ENCODE data around the gene ARHGEF4.

Gene ARHGEF4

GRCh38 chr2:131040661-131041401 lies 204.1 kb downstream of the ARHGEF4 start:
- peak overlapping the region; percentile 31 for H3K27ac ChIP-seq (ENCODE audit: low read depth, low read length)
- no peak overlapping the region for H3K4me3 ChIP-seq (ENCODE audit: low read depth in 1 of 2, low read length in 2 of 2)
- H3K9me3 ChIP-seq (ENCODE audit: low read length) = no peaks in the 10 kb centered on the region
- H3K4me1 ChIP-seq (ENCODE audit: insufficient read depth, low read length) = peaks cover 19% of the 10 kb centered on the region
- no peak overlapping the region for H3K9ac ChIP-seq (ENCODE audit: low read length)
- H3K27me3 ChIP-seq (ENCODE audit: control insufficient read depth in 1 of 2, insufficient read depth in 2 of 2, low read length in 2 of 2) = no peaks in the 10 kb centered on the region
- no peaks in the 10 kb centered on the region for H3K36me3 ChIP-seq (ENCODE audit: insufficient read depth, low read length)

- Histone ChIP-seq H3K9me3 (ENCODE audit: low read length) (no peaks in the 10 kb centered on the region), H3K9ac (ENCODE audit: low read length) (no peak overlapping the region), H3K36me3 (ENCODE audit: insufficient read depth, low read length) (no peaks in the 10 kb centered on the region), H3K4me3 (ENCODE audit: low read depth in 1 of 2, low read length in 2 of 2) (no peak overlapping the region), H3K27me3 (ENCODE audit: control insufficient read depth in 1 of 2, insufficient read depth in 2 of 2, low read length in 2 of 2) (no peaks in the 10 kb centered on the region), H3K4me1 (ENCODE audit: insufficient read depth, low read length) (peaks cover 14% of the 10 kb centered on the region), H3K27ac (ENCODE audit: low read depth, low read length) (peak overlapping the region; percentile 31)
Measured at GRCh38 chr2:131041402-131042147, 204.9 kb downstream of the ARHGEF4 start.

- Histone ChIP-seq H3K4me1 (ENCODE audit: insufficient read depth, low read length) (peaks cover 14% of the 10 kb centered on the region), H3K27me3 (ENCODE audit: control insufficient read depth in 1 of 2, insufficient read depth in 2 of 2, low read length in 2 of 2) (no peaks in the 10 kb centered on the region), H3K36me3 (ENCODE audit: insufficient read depth, low read length) (peaks cover 3% of the 10 kb centered on the region), H3K9me3 (ENCODE audit: low read length) (no peaks in the 10 kb centered on the region), H3K4me3 (ENCODE audit: low read depth in 1 of 2, low read length in 2 of 2) (no peak overlapping the region), H3K9ac (ENCODE audit: low read length) (no peak overlapping the region), H3K27ac (ENCODE audit: low read depth, low read length) (no peak overlapping the region)
Measured at GRCh38 chr2:131042148-131042775, 205.5 kb downstream of the ARHGEF4 start.

GRCh38 chr2:131043199-131044074 lies 206.7 kb downstream of the ARHGEF4 start:
- H3K36me3 ChIP-seq (ENCODE audit: insufficient read depth, low read length) = peaks cover 9% of the 10 kb centered on the region
- H3K27me3 ChIP-seq (ENCODE audit: control insufficient read depth in 1 of 2, insufficient read depth in 2 of 2, low read length in 2 of 2) = no peaks in the 10 kb centered on the region
- no peak overlapping the region for H3K4me3 ChIP-seq (ENCODE audit: low read depth in 1 of 2, low read length in 2 of 2)
- no peak overlapping the region for H3K9ac ChIP-seq (ENCODE audit: low read length)
- H3K4me1 ChIP-seq (ENCODE audit: insufficient read depth, low read length) = peaks cover 14% of the 10 kb centered on the region
- no peaks in the 10 kb centered on the region for H3K9me3 ChIP-seq (ENCODE audit: low read length)
- H3K27ac ChIP-seq (ENCODE audit: low read depth, low read length) = no peak overlapping the region

GRCh38 chr2:131044075-131044756 lies 207.5 kb downstream of the ARHGEF4 start:
- H3K27ac ChIP-seq (ENCODE audit: low read depth, low read length) = no peak overlapping the region
- no peak overlapping the region for H3K9ac ChIP-seq (ENCODE audit: low read length)
- no peak overlapping the region for H3K4me3 ChIP-seq (ENCODE audit: low read depth in 1 of 2, low read length in 2 of 2)
- peaks cover 15% of the 10 kb centered on the region for H3K36me3 ChIP-seq (ENCODE audit: insufficient read depth, low read length)
- no peaks in the 10 kb centered on the region for H3K9me3 ChIP-seq (ENCODE audit: low read length)
- H3K27me3 ChIP-seq (ENCODE audit: control insufficient read depth in 1 of 2, insufficient read depth in 2 of 2, low read length in 2 of 2) = no peaks in the 10 kb centered on the region
- H3K4me1 ChIP-seq (ENCODE audit: insufficient read depth, low read length) = peaks cover 14% of the 10 kb centered on the region

GRCh38 chr2:131044757-131045150 lies 208.0 kb downstream of the ARHGEF4 start:
- no peaks in the 10 kb centered on the region for H3K27me3 ChIP-seq (ENCODE audit: control insufficient read depth in 1 of 2, insufficient read depth in 2 of 2, low read length in 2 of 2)
- H3K4me1 ChIP-seq (ENCODE audit: insufficient read depth, low read length) = peaks cover 14% of the 10 kb centered on the region
- H3K36me3 ChIP-seq (ENCODE audit: insufficient read depth, low read length) = peaks cover 20% of the 10 kb centered on the region
- H3K27ac ChIP-seq (ENCODE audit: low read depth, low read length) = no peak overlapping the region
- H3K9ac ChIP-seq (ENCODE audit: low read length) = no peak overlapping the region
- H3K4me3 ChIP-seq (ENCODE audit: low read depth in 1 of 2, low read length in 2 of 2) = no peak overlapping the region
- no peaks in the 10 kb centered on the region for H3K9me3 ChIP-seq (ENCODE audit: low read length)

- Histone ChIP-seq H3K9ac (ENCODE audit: low read length) (no peak overlapping the region), H3K27ac (ENCODE audit: low read depth, low read length) (no peak overlapping the region), H3K4me3 (ENCODE audit: low read depth in 1 of 2, low read length in 2 of 2) (no peak overlapping the region), H3K9me3 (ENCODE audit: low read length) (no peaks in the 10 kb centered on the region), H3K36me3 (ENCODE audit: insufficient read depth, low read length) (peaks cover 27% of the 10 kb centered on the region), H3K27me3 (ENCODE audit: control insufficient read depth in 1 of 2, insufficient read depth in 2 of 2, low read length in 2 of 2) (no peaks in the 10 kb centered on the region), H3K4me1 (ENCODE audit: insufficient read depth, low read length) (peaks cover 14% of the 10 kb centered on the region)
Measured at GRCh38 chr2:131045286-131046027, 208.7 kb downstream of the ARHGEF4 start.

GRCh38 chr2:131046028-131046917 lies 209.6 kb downstream of the ARHGEF4 start:
- Histone ChIP-seq H3K9me3 (ENCODE audit: low read length) (no peaks in the 10 kb centered on the region), H3K9ac (ENCODE audit: low read length) (no peak overlapping the region), H3K27ac (ENCODE audit: low read depth, low read length) (no peak overlapping the region), H3K4me1 (ENCODE audit: insufficient read depth, low read length) (peaks cover 6% of the 10 kb centered on the region), H3K4me3 (ENCODE audit: low read depth in 1 of 2, low read length in 2 of 2) (no peak overlapping the region), H3K27me3 (ENCODE audit: control insufficient read depth in 1 of 2, insufficient read depth in 2 of 2, low read length in 2 of 2) (no peaks in the 10 kb centered on the region), H3K36me3 (ENCODE audit: insufficient read depth, low read length) (peaks cover 35% of the 10 kb centered on the region)

GRCh38 chr2:131046918-131047652 lies 210.4 kb downstream of the ARHGEF4 start:
- H3K4me1 ChIP-seq (ENCODE audit: insufficient read depth, low read length) = no peaks in the 10 kb centered on the region
- peaks cover 43% of the 10 kb centered on the region for H3K36me3 ChIP-seq (ENCODE audit: insufficient read depth, low read length)
- no peaks in the 10 kb centered on the region for H3K9me3 ChIP-seq (ENCODE audit: low read length)
- H3K4me3 ChIP-seq (ENCODE audit: low read depth in 1 of 2, low read length in 2 of 2) = no peak overlapping the region
- H3K9ac ChIP-seq (ENCODE audit: low read length) = no peak overlapping the region
- no peak overlapping the region for H3K27ac ChIP-seq (ENCODE audit: low read depth, low read length)
- no peaks in the 10 kb centered on the region for H3K27me3 ChIP-seq (ENCODE audit: control insufficient read depth in 1 of 2, insufficient read depth in 2 of 2, low read length in 2 of 2)
